Non-pigmented ciliary epithelial cell (primary cell): ENCODE measurements around the gene TSNAX.
"Not testable (repeated sequence)": the region's sequence is repeated elsewhere in the genome, so short reads cannot be mapped to it uniquely, and the experiment has no call there.

Experiments used
- DNase-seq: peaks from one replicate; pipeline ENCODE4 v3.0.0-alpha.2; 2010; ENCODE audit warnings: low read depth

The TSNAX gene

DNA sequence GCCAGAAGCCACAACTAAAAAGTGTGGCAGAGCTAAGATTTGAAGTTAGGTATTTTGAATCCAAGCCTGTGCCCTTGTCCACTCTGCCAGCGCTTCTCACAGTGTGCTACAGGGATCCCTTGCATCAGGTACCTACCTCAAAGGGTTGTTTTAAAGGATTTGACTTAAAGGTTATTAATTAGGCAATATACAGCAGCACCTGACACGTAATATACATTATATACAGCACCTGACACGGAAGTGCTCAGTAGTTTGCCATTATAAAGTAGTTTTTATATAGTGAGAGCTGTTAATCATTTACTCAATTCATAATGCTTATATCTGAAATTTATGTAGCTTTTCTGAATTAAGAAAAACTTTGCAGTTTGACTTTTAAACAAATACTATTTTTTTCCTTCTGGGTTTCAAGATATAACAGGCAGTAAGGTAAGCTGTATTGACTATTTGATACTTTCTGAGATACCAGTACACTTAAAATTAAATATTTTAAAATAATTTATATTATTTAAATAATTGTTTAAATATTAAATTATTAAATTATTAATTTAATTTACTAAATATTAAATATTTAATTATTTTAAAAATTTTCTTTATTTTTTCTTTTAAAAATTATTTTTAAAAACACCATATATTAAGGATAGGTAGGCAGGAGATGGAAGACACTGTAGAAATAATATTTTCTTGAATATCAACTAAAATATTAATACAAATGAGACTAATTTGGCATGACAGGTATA lies 33.3 kb downstream of the TSNAX start:
- DNase-seq = no peak

DNA sequence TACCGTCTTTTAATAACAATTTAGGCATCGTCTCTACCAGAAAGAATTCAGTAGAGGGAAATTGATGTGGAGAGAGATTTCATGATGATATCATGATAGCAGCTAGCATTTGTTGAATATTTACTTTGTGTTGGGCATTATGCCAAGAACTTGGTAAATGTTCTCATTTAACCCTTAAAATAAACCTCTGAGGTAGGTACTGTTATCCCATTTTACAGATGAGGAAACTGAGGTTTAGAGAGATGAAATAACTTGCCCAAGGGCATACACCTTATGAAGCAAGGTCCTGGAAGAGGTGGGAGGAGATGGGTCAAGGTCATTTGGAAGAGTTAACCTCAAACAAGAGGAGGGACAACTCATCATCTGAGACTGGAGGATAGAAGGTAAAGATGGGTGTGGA lies 34.8 kb downstream of the TSNAX start:
- DNase-seq = no peak

DNA sequence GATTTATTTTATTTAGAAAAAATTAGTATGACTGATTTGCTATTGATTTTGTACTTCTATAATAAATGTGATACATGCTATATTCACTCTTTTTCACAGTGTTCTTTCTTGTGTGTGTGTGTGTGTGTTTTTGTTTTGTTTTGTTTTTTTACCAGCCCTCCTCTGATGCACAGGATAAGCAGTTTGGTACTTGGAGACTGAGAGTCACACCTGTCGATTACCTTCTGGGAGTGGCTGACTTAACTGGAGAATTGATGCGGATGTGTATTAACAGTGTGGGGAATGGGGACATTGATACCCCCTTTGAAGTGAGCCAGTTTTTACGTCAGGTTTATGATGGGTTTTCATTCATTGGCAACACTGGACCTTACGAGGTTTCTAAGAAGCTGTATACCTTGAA lies 35.9 kb downstream of the TSNAX start:
- DNase-seq = no peak

DNA sequence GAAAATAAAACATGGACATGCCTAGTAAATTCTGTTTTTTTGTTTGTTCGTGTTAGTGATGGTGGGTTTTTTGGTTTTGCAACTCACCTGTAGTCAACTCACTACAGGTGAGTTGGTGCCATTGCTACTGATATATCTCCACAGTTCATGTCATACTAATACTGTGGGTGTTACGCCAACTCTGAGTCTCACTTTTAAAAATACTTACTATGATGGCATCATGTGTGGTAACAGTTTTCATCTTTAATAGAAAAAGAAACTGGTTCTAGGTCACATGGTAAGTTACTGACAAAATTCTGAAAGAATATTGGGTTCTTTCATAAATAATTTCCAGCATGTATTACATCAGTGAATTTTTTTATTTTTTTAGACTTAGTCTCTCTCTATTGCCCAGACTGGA lies 38.0 kb downstream of the TSNAX start:
- DNase-seq = no peak

DNA sequence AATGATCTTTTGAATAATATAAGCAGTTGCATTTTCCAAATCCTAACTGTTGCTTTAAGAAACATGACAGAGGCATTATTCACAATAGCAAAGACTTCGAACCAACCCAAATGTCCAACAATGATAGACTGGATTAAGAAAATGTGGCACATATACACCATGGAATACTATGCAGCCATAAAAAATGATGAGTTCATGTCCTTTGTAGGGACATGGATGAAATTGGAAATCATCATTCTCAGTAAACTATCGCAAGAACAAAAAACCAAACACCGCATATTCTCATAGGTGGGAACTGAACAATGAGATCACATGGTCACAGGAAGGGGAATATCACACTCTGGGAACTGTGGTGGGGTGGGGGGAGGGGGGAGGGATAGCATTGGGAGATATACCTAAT lies 41.8 kb downstream of the TSNAX start:
- DNase-seq = not testable (repeated sequence)

DNA sequence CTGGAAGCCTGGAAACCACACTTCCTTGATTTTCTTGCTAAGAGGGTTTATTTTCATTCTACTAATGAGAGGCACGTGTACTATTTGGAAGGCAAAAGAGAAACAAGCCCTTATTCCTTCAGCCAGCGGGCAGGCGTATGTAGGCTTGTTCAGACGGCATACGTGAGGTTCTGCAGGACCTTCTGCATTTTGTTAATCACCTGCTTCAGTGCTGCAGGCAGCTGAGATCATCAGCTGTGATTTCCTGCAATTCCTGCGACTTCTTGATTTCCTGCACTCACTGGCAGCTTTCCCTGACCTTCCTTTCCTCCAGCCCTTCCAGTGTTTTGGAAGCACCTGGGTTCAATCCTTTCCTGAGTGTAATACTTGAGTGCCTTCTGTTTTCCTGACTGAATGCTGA lies 43.4 kb downstream of the TSNAX start:
- DNase-seq = no peak

DNA sequence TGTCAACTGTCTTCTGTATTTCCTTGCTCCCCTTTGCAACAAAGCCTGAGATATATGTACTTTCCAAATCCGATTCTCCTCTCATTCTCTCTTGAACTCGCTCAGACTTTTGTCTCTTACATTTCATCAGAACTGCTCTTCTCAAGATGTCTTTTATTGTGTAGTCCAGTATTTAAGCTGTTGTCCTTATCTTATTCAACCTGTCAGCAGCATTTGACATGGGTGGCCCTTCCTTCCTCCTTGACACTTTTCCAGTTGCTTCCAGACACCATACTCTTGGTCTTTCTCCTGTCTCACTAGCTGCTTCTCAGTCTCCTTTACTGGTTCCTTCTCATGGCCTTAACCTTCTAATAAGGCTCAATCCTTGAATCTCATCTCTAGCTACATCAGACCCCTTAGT lies 47.0 kb downstream of the TSNAX start:
- DNase-seq = no peak

DNA sequence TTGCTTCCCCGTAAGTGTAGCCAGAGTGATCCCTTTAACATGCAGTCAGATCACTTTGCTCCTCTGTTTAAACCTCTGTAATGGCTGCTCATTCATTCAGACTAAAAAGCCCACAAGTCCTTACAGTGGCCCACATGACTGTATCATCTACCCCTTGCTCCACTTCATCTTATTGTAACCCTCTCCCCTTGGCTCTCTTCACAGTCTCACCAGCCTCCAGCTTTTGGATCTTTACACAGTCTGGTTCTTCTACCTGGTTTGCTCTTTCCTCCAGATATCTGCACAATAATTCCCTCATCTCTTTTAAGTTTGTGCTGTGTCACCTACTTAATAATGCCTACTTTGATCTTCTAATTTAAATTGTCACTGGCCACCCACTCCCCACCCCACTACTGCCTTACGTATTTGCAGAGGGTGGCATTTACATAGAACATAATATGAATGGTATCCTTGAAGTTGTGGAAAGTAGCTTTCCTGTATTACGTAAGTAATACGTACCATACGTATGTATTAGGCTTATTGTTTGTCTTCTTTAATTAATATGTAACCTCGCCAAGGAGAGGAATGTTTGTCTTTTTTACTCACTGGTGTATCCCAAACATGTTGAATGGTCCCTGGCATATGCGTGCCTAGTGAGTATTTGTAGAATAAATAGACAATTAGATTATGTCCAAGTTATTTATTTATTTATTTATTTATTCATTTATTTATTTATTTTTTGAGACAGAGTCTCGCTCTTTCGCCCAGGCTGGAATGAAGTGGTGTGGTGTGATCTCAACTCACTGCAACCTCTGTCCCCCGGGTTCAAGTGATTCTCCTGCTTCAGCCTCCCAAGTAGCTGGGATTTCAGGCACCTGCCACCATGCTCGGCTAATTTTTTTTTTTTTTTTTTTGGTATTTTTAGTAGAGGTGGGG lies 48.6 kb downstream of the TSNAX start:
- no peak for DNase-seq

DNA sequence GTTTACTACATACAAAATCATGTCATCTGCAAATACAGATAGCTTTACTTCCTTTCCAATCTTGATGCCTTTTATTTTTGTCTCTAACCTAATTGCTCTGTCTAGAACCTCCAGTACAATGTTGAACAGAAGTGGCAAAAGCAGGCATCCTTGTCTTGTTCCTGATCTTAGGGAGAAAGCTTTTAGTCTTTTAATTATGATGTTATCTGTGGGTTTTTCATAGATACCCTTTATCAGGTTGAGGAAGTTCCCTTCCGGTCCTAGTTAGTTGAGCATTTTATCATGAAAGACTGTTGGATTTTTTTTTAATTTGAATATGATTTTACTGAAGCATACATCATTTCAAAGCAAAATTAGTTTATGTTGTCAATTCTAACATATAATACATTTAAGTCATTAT lies 52.4 kb downstream of the TSNAX start:
- DNase-seq = no peak

DNA sequence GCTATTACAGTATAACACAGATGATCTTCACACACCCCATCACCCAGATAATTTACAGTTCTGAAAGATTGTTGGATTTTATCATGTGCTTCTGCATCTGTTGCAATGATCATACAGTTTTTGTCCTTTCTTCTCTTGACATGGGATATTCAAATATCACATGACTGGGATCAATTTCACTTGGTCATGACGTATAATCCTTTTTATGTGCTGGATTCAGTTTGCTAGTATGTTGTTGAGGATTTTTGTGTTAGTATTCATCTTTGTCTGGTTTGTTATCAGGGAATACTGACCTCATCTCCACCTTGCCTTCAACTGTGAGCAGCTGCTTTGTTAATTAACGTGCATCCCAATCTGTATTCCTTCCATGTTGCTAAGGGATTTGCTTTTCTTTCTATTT lies 53.4 kb downstream of the TSNAX start:
- no peak for DNase-seq

DNA sequence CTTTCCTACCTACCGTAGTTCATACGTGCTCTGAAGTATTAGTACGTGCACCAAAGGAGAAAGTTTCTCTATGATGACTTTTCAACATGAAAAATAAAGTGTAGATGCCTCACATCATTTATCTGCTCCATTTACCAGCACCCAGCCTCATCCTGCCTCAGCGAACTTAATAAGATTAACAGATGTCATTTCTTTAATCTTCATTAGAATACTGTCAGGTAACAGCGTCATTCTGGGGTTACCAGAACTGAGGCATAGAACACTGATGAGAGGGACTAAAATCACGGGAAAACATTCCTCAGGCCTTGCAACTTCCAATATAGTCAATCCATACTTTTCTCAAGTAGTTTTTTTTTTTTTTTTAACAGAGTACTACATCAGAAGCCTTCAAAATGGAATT lies 54.9 kb downstream of the TSNAX start:
- DNase-seq = no peak

DNA sequence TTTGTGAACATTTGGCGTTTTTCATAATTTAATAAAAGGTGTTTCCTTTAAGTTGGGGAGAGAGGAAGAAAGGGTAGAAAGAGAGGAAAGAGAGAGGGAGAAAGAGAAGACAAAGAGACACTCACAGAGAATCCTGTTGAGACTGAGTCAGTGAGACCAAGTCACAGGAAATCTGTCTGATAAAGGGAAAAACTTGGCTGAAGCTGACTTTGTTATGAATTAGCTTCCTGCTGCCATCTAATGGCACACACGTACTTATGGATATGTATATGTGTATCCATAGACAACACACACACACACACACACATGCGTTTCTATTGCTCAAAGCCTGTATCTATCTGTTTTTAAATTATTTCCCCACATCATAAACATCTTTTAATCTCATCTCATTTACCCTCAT lies 55.6 kb downstream of the TSNAX start:
- peak; percentile 65 for DNase-seq

DNA sequence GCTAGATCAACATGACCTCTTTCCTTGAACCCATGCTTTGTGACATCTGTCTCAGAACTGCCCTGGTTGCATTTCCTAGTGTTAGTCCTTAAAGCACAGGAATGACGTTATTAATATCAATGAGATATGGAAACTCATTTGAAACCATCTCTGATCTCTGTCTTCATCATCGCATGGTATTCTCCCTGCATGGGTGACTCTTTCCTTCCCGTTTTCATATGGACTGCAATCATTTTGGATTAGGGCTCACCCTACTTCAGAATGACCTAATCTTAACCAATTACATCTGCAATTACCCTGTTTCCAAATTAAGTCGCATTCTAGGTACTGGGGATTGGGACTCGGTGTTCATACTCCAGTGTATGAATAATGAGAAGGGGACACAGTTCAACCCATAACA lies 56.5 kb downstream of the TSNAX start:
- no peak for DNase-seq

DNA sequence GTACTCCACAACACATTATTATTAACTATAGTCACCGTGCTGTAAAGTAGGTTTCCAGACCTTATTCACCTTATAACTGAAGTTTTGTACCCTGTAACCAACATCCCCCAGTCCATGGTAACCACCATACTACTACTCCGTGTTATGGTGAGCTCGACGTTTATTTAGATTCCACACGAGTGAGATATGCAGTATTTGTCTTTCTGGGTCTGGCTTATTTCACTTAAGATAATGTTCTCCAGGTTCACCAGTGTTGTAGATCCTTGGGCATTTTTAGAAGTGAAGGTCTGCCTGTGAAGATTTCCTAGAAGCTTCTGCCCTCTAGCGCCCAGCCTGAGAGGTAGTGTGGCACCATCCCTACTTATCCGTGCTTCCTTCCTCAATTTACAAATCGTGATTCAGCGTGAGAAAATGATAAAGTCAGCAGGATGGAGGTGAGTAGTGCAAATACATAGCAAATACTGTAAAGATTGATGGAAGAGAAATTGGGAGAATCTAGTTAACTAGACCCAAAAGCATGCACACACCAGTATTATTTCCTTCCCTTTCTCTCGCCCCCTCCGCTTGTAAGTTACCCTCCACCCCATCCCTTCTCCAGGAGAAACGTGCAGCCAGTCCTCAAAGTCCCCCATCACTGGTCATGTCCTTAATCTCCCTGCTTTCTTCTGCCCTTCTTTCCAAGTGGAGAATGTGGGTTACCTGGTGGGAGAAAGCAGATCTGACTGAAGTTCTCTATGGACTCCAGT lies 62.2 kb downstream of the TSNAX start:
- peak; percentile 53 for DNase-seq

DNA sequence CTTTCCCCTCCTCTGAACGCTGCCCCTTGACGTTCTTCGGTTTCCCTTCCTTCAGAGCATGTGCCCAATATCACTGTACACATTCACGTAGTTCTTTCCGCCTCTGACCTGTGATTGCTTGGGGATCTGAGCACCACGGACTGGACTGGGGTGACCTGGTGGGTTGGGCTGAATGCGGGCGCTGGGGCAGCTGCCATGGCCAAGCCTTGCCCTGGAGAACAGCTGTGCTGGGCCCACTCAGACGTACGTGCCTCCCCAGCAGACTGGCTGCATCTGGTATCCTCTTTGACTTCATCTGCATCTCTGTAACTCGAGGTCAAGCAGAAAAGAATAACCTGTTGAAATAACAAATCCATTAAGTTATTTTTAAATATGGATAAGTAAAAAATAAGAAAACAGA lies 63.0 kb downstream of the TSNAX start:
- no peak for DNase-seq

DNA sequence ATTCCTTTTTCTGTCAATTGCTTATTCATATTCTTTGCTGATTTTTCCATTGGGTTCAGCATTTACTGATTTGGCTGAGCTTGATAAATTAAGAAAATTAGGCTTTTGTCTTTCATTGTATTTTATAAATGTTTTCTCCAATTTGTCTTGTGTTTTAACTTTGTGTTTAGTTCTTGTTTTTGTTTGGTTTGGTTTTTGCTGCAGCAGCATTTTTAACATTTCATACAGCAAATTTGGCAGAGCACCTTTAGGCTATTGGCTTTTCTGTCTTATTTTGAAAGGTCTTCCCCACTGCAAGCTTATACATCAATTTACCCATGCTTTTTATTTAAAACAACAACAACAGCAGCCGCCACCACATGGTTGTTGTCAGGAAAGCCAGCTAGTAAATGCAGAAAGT lies 64.3 kb downstream of the TSNAX start:
- no peak for DNase-seq

DNA sequence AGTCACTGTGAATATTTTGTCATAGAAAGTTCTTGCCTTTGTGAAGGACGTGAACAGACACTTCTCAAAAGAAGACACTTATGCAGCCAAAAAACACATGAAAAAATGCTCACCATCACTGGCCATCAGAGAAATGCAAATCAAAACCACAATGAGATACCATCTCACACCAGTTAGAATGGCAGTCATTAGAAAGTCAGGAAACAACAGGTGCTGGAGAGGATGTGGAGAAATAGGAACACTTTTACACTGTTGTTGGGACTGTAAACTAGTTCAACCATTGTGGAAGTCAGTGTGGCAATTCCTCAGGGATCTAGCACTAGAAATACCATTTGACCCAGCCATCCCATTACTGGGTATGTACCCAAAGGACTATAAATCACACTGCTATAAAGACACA lies 64.8 kb downstream of the TSNAX start:
- DNase-seq = not testable (repeated sequence)

DNA sequence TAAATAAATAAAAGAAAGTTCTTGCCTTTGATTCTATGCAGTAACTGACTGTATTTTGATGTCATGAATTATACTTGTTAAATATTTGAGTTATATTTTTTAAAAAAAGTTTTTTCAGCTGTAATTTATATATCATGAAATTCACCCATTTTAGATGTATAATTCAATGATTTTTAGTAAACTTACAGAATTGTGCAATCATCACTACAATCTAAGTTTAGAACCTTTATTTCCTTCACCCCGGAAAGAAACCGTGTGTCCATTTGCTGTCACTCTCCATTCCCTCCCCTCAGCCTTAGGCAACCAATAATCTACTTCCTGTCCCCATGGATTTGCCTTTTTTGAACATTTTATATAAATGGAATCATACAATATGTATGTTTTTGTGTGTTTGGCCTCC lies 65.7 kb downstream of the TSNAX start:
- no peak for DNase-seq

DNA sequence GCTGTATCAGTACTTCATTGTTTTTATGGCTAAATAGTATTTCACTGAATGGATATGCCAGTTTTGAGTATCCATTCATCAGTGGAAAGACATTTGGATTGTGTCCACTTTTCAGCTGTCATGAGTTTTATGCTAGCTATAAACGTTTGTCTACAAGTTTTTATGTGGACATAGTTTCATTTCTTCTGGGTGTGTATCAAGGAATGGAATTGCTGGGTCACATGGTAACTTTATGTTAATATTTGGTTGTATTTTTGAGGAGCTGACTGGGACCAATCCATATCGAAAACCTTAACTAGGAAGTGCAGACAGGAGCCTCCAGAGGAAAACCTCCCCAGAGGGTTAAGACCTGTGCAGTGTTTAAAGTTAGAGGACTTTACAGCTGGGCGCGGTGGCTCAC lies 66.3 kb downstream of the TSNAX start:
- DNase-seq = no peak

DNA sequence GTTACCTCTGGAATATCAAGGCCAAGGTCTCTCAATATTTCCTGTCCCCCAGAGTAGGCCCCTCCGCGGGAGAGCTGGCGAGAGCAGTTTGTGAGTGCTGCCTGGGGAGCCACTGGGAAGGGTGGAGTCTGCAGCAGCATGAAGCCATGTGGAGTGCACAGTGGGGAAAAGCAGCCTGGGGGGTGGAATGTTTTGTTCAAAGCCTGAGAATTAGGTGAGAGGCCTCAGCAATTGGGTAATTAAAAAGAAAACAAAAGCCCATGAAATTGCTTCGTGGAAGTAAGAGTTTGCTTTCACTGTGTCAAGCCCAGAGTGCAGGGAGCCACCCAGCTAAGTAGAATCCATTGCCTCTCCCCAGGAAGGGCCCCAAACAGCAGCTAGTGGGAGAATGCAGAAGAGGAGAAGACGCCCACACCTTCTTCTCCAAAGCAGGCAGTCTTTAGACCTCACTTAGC lies 67.9 kb downstream of the TSNAX start:
- no peak for DNase-seq

DNA sequence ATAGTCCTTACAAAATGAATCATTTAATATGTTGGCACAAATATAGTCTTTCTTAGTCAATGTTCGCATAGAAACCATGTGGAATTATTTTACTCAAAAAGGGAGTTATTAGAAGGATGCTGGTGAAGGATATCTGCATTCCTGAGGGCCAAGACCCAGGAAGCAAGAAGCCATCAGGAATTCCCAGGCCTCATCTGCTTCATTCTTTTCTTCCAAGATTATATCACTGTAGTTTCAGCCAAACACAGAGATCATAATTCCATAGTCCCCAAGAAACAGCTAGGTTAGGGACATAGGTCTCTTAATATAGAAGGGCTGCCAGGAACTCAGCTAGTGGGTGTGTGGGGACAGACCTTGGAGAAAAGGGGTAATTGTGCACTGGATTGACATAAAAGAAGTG lies 69.5 kb downstream of the TSNAX start:
- no peak for DNase-seq

DNA sequence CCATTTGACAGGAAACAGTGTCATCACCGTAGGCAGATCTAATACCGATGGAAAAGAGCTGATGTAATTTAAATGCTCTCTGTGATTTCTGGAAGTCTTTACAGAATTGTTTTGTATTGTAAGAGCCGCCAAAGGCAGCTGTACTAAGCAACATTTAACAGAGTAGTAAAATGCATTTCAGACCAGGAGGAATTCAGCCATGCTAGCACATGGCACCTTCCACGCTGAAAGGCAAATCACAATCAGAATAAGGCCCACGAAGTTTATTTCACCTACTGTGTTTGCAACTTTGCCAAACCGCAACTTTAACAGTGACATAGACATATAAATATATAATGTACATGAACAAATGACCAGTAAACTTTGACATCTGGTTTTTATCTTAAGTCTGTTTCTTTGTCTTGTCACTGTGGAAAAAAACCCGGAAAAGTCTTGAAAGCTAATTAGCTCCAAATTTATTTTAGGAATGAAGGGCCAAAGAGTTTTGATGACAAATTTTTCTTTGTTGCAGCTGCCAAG lies 72.0 kb downstream of the TSNAX start:
- DNase-seq = no peak
